T-helper 17 cell (primary cell): ENCODE data around the gene AZU1. TPM values are rescaled to one million over a fixed set of nuclear protein-coding genes. Genes with fewer than 3 reads are reported as not detected.

Source experiments
- ATAC-seq: fragments of 150-1000 bp; cut with Tn5 transposase; 2 replicates; pipeline ENCODE4 v1.10.0; 2021; ENCODE audit warnings: mild to moderate bottlenecking, moderate library complexity
- DNase-seq, 3 donors: peaks; one replicate each; pipeline versions ENCODE4 v3.0.0 to v3.0.0-alpha.2; 2020 to 2021
- H3K9me3 ChIP-seq: one replicate; pipeline ENCODE4 v1.7.0; 2013; ENCODE audit warnings: low read length, mild to moderate bottlenecking; ENCODE audit not compliant: control insufficient read depth, poor library complexity, severe bottlenecking
- H3K27ac Mint-ChIP-seq: one replicate; pipeline ENCODE4 v1.8.0; 2022; ENCODE audit warnings: mild to moderate bottlenecking, moderate library complexity, mixed read lengths
- H3K27me3 Mint-ChIP-seq: one replicate; pipeline ENCODE4 v1.8.0; 2022; ENCODE audit warnings: mixed read lengths
- H3K36me3 Mint-ChIP-seq: one replicate; pipeline ENCODE4 v1.8.0; 2022; ENCODE audit warnings: low read depth, mixed read lengths
- H3K4me1 Mint-ChIP-seq: one replicate; pipeline ENCODE4 v1.8.0; 2022; ENCODE audit warnings: mild to moderate bottlenecking, mixed read lengths
- H3K4me3 Mint-ChIP-seq: one replicate; pipeline ENCODE4 v1.8.0; 2022; ENCODE audit warnings: mild to moderate bottlenecking, moderate library complexity, mixed read lengths
- total RNA-seq, 4 donors: library from RNA in 2 of 4; stranded (reverse) in 2 of 4; gene quantifications; one replicate each; pipeline ENCODE4 v1.2.3 and lab custom pipeline; 2022 to 2026

AZU1 gene
- total RNA-seq, 2 donors from 2014 or later = 0.90 to 1.2 TPM

DNA sequence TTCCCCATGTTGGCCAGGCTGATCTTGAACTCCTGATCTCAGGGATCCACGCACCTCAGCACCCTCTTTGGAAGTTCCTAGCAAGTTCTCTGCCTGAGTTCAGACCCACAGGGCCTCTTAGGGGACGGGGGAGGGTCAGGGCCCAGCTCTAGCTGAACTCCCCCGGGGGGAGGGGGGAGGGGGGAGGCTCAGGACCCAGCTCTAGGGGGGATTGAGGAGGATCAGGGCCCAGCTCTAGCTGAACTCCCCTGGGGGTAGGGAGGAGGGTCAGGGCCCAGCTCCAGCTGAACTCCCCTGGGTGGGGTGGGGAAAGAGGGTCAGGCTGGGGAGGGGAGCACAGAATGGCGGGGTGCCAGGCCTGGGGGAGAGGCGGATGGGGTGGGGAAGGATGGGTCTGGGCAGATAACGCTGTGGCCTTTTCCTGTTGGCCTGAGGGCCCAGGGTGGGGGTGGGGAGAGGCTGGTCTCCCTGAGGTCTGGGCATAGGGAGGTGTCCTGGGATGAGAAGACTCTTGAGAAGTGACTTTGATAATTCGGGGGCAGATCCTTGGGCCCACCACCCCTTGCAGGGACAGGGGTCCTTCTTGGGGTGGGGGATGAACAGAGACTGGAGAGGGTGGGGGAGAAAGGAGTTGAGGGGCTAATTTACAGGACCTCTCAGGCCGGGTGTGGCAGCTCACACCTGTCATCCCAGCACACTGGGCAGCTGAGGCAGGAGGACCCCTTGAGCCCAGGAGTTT, 35.9 kb upstream of the AZU1 start:
- Mint-ChIP-seq H3K27ac (no peak overlapping the region), H3K4me1 (peaks cover 2% of the 10 kb centered on the region), H3K27me3 (no peaks in the 10 kb centered on the region), H3K36me3 (no peaks in the 10 kb centered on the region), H3K4me3 (no peak overlapping the region)
- DNase-seq = no peak
- no peaks in the 10 kb centered on the region for H3K9me3 ChIP-seq
- no peak for ATAC-seq

DNA sequence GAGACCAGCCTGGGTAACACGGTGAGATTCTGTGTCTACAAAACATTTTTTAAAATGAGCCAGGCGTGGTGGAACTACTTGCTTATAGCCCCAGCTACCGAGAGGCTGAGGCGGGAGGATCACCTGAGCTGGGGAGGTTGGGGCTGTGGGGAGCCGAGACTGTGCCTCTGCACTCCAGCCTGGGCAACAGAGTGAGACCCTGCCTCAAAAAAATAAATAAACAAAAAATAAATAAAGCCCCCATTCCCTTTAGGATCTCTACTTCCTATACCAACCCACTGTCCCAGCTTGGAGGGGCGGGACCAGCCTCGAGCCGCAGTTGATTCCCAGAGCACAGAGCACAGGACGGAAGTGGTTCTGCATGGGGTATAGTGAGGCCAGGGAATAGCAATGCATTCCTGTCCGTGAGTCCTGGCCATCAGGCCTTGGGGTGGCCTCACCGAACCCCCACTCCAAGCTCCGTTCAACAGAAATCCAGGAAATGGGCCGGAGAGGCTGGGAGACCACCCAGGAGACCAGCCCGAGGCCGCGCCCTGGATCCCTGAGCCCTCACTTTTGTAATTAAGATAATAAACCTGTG, 35.2 kb upstream of the AZU1 start:
- Mint-ChIP-seq H3K27me3 (no peaks in the 10 kb centered on the region), H3K4me3 (no peak overlapping the region), H3K36me3 (no peaks in the 10 kb centered on the region), H3K27ac (no peak overlapping the region), H3K4me1 (peaks cover 4% of the 10 kb centered on the region)
- ATAC-seq (no peak), DNase-seq (no peak)
- H3K9me3 ChIP-seq = no peaks in the 10 kb centered on the region

DNA sequence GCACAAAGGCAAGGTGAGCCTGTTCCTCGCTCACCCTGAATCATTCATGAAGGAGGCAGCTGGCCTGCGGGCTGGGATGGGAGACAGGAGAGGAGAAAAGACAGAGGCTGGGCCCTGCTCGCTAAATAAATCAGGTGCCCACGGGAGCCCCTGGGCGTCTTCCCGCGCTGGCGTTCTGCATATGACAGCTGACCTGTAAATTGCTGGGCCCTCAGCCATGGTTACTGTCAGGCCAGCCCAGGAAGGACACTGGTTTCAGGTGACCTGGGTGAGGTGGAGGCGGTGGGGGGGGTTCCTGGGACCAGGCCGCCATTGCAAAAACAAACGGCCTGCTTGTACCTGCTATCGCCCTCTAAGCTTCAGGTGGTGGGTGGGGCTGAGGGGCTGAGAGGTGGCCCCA, 33.8 kb upstream of the AZU1 start:
- Mint-ChIP-seq H3K27me3 (no peaks in the 10 kb centered on the region), H3K27ac (no peak overlapping the region), H3K4me1 (peaks cover 7% of the 10 kb centered on the region), H3K4me3 (no peak overlapping the region), H3K36me3 (no peaks in the 10 kb centered on the region)
- DNase-seq (no peak), ATAC-seq (no peak)
- no peaks in the 10 kb centered on the region for H3K9me3 ChIP-seq

DNA sequence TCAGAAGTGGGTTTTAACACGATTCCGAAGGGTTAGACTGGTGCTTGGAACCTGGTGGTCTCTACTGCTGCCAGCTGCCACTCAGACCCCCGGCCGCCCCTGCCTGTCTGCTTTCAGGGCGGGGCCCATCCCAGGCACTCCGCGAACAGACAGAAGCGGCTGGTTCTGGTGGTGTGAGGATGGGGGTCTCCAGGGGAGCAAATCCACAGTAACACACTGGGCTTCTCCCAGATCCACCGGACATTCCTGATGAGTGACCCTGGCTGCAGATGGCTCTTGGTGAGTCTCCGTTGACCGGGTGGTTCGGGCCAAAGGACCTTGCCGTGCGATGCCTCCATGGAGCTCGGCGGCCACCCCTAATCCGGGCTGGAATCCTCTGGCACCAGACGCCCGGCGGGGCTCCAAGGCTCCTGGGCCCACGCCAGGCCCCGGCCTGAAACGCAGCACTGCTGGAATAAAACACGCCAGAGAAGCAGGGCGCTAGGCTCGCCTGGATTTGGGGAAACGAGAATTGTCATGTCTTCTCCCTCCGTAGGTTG, 32.5 kb upstream of the AZU1 start:
- no peak overlapping the region for H3K4me3 Mint-ChIP-seq
- ATAC-seq = no peak

DNA sequence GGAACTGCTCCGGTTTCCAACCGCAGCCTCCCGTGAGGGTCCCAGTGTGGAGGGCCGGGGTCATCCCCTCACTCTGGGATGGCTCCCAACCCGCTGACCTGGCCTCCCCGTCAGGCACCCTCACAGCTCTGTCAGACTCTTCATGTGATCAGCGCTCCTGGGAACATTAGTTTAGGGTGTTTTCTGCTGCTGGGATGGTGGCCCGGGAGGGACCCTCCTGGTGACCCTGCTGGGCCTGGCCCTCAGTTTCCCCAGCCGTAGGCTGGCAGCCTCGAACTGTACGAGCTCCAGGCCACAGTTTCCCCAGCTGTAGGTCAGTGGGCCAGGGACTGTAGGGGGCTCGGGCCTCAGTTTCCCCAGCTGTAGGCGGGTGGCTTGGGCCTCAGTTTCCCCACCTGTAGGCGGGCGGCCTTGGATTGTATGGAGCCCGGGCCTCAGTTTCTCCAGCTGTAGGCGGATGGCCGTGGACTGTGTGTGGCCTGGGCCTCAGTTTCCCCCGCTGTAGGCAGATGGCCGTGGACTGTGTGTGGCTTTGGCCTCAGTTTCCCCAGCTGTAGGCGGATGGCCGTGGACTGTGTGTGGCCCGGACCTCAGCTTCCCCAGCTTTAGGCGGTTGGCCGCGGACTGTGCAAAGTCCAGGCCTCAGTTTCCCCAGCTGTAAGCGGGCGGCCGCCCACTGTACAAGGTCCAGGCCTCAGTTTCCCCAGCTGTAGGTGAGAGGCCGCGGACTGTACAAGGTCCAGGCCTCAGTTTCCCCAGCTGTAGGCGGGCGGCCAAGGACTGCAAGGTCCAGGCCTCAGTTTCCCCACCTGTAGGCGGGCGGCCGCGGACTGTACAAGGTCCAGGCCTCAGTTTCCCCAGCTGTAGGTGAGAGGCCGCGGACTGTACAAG, 31.7 kb upstream of the AZU1 start:
- H3K36me3 Mint-ChIP-seq = no peaks in the 10 kb centered on the region
- no peaks in the 10 kb centered on the region for H3K9me3 ChIP-seq
- peak overlapping the region; percentile 75 for H3K27ac Mint-ChIP-seq
- H3K27me3 Mint-ChIP-seq = no peaks in the 10 kb centered on the region
- DNase-seq (no peak), ATAC-seq (no peak)
- H3K4me3 Mint-ChIP-seq = peak overlapping the region; percentile 28
- peaks cover 25% of the 10 kb centered on the region for H3K4me1 Mint-ChIP-seq

More for the DNA sequence above, 32.5 kb upstream of the AZU1 start:
- peaks cover 19% of the 10 kb centered on the region for H3K4me1 Mint-ChIP-seq
- no peaks in the 10 kb centered on the region for H3K27me3 Mint-ChIP-seq
- no peaks in the 10 kb centered on the region for H3K36me3 Mint-ChIP-seq
- no peaks in the 10 kb centered on the region for H3K9me3 ChIP-seq
- no peak overlapping the region for H3K27ac Mint-ChIP-seq
- no peak for DNase-seq

DNA sequence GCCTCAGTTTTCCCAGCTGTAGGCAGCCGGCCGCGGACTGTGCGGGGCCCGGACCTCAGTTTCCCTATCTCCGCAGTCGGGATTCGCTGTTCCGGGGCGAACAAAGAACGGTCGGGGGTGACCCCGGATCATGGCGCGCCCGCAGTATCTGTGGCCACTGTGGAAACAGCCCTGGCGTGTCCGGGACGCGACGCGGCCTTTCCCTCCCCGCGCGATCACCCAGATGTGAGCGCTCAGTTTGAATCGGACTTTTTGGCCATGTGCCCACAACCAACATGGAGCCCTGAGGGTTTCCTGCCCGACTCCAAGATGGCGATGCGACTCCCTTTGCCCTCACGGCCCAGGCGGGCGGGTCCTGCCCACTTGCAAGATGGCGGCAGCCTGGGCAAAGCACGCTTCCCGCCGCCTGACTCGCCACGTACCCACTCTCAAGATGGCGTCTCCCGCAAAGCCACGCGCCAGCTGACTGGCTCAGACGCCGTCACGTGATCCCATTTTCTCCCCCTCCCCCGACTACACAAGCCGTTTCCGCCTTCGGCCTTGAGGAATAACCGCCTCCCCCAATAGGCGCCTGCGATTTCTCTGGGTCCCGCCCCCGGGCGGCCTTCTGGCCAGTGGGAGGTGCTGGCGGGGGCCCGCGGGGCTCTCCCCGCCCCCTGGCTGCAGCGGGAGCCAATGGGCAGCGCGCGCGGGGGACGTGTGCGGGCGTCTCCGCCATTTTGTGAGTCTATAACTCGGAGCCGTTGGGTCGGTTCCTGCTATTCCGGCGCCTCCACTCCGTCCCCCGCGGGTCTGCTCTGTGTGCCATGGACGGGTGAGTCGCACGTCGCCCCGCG, 30.7 kb upstream of the AZU1 start, which contains the start of gene PTBP1:
Gene PTBP1, plus strand, starts transcription at position 761 of the 836 bp plus-strand sequence. Its CDS starts 46 bp downstream, at position 807.
- Mint-ChIP-seq H3K36me3 (no peaks in the 10 kb centered on the region), H3K27me3 (no peaks in the 10 kb centered on the region), H3K4me3 (peak within 1 kb of the TSS; percentile 96), H3K4me1 (peaks cover 33% of the 10 kb centered on the region), H3K27ac (peak within 1 kb of the TSS; percentile 96)
- peak; percentile 97 to 99 (median 99) for DNase-seq
- ATAC-seq = peak; percentile 85
- no peaks in the 10 kb centered on the region for H3K9me3 ChIP-seq

DNA sequence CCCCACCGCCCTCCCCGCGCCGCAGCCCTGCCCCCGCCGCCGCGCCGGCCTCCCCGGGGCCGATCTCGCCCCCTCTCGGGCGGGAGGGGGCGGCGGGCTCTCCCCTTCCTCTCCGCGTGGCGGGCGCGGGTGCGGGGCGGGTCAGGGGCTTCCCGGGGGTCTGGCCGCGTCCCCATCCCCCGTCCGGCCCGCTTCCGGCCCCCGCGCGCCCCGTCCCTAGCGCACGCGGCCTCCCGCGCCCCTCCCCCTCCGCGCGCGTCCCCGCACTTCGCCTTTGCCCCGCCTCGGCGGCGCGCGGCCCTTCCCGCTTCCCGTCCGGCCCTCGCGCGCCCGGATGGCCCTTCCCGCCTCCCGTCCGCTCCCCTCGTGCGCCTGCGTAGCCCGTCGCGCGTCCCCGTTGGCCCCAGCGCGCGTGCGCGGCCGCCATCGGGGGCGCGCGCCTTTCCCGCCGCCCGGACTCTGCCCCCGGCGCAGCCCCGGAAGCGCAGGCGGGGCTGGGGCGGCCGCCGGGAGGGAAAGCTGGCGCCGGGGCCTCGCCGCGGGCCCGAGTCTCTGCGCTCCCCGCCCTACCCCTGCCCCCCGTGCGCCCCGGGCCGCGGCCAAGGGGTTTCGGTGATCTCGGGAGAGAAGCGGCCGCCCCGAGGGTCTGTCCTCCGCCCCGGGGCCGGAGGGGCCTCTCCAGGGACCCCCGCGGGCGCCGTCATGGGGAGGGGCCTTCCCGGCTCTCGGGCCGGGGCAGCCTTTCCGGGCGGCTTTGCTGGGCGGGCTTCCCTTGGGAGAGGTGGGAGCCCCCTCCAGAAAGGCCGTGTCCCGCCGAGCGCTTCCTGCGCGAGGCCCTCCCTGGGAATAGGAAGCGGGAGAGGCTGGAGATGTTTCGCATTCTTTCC, 29.9 kb upstream of the AZU1 start:
- Mint-ChIP-seq H3K4me3 (peak overlapping the region; percentile 96), H3K36me3 (no peaks in the 10 kb centered on the region), H3K27me3 (no peaks in the 10 kb centered on the region), H3K4me1 (peaks cover 38% of the 10 kb centered on the region), H3K27ac (peak overlapping the region; percentile 96)
- H3K9me3 ChIP-seq = no peaks in the 10 kb centered on the region
- DNase-seq = peak; percentile 82 to 85 (median 84)
- peak; percentile 22 for ATAC-seq

DNA sequence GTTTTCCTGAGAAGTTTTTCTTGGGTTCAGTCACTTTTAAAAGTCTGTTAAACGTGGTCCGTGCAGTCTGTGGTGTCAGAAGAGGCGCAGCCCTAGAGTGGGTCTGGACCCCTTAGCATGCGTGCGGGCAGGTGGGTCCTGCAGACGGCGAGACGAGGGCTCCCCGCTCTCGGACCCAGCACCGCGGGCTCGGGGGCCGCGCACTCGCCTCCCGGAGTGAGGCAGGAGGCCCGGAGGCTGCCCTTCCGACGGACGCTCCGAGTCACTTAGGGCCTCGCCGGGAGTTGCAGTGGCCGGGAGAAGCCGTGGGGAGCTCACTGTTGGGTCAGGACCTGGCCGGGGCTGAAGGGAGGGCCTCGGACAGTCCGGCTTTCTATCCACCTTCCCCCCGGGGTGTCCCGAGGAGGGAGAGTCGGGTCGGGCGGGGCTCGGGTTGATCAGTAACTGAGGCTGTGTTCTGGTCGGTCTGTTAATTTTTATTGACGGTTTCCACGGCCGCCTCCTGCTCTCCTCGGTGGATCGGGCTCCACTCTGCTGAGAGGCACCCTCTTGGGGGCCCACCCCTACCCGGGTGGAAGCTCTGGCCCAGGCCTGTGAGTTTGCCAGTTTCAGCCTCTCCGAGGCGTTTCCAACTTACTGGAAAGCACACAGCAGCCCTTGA, 29.1 kb upstream of the AZU1 start:
- no peak for ATAC-seq
- H3K4me3 Mint-ChIP-seq = peak overlapping the region; percentile 89
- H3K4me1 Mint-ChIP-seq = peaks cover 41% of the 10 kb centered on the region

DNA sequence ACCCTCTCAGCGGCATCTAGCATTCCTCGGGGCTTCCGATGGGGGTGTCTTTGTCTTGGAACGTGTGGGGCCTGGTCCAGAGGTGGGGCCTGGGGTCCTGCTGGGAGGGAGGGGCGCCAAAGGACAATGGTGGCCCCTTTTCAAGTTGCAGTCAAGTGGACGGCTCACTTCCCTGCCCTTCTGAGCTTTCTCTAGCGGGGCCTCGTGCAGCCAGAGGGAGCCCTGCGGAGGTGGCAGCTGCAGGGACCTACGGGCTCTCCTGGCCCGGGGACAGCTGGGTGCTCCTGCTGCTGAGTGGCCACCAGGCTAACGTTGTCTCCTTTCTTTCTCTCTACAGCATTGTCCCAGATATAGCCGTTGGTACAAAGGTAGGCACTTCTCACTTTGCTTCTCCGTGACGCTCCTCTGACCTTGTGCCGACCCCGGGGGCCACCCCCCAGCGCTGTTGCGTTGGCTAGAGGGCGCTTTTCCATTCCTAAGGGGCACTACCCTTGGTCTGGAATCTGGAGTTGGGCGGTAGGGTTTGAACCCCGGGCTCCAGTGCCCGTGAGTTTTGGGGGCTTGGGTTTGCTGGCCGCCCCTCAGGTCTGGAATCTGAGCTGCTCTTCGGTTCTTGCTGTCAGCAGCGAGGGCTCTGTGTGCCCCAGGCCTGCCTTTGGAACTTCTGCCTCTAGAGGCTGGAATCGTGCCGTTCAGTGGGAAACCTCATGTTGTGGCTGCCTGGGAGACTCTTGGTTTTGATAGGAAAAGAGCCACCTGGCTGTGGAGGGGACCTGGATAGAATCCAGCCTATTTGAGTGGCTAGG, 28.4 kb upstream of the AZU1 start:
- Mint-ChIP-seq H3K27ac (peak overlapping the region; percentile 96), H3K4me3 (peak overlapping the region; percentile 89), H3K36me3 (no peaks in the 10 kb centered on the region), H3K27me3 (no peaks in the 10 kb centered on the region), H3K4me1 (peaks cover 41% of the 10 kb centered on the region)
- H3K9me3 ChIP-seq = no peaks in the 10 kb centered on the region
- no peak for DNase-seq
- no peak for ATAC-seq

More for the DNA sequence above, 29.1 kb upstream of the AZU1 start:
- H3K9me3 ChIP-seq = no peaks in the 10 kb centered on the region
- Mint-ChIP-seq H3K27me3 (no peaks in the 10 kb centered on the region), H3K27ac (peak overlapping the region; percentile 96), H3K36me3 (no peaks in the 10 kb centered on the region)
- no peak for DNase-seq

DNA sequence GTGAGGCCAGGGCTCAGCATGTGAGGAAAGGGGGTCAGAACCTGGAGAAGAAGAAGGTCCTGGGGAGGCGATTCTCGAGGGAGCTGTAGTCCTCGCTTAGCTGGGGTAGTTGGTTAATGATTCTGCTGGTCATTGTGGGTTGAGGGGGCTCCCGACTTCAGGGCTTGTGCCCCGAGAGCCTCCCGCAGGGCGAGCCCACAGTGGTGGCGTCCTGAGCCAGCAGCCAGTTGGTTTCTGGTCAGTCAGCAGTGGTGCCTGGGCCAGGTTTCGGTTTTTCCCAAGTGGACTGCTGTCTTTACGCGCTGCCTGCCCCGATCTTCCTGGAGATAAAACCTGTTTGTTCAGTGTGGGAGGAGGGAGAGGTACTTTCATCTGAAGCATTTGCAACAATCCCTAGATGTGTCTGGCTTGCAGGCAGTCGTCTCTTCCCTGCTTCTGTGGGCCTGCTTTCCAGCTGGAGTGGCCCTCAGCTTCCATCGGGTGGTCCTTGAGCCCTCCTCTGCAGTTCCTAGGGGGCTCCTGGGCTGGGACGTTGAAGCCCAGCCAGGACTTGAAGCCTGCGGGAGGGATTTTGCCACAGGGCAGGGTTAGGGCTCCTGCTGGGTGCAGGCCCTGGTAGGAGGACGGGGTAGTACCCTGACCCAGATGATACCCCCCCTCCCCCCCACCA, 27.1 kb upstream of the AZU1 start:
- Mint-ChIP-seq H3K36me3 (no peaks in the 10 kb centered on the region), H3K27me3 (no peaks in the 10 kb centered on the region), H3K27ac (peak overlapping the region; percentile 96), H3K4me1 (peaks cover 43% of the 10 kb centered on the region), H3K4me3 (peak overlapping the region; percentile 89)
- no peak for DNase-seq
- no peaks in the 10 kb centered on the region for H3K9me3 ChIP-seq
- no peak for ATAC-seq
